Dermis blood vessel endothelial cell (primary cell): ENCODE results near the gene ZNF792. TPM values are rescaled to one million over a fixed set of nuclear protein-coding genes. Genes with fewer than 3 reads are reported as not detected.
"Not testable (repeated sequence)": the region's sequence is repeated elsewhere in the genome, so short reads cannot be mapped to it uniquely, and the experiment has no call there.

Source experiments
- DNase-seq: peaks from one replicate; pipeline ENCODE4 v3.0.0; 2010
- total RNA-seq: library from RNA; depleted of rRNA; stranded (reverse); fragments of >200 nt; gene quantifications from 2 replicates; pipeline ENCODE4 v1.2.3, GENCODE V29; 2014

ZNF792 gene
- total RNA-seq, 1 donor from 2014 or later, result 57.2 TPM

DNA sequence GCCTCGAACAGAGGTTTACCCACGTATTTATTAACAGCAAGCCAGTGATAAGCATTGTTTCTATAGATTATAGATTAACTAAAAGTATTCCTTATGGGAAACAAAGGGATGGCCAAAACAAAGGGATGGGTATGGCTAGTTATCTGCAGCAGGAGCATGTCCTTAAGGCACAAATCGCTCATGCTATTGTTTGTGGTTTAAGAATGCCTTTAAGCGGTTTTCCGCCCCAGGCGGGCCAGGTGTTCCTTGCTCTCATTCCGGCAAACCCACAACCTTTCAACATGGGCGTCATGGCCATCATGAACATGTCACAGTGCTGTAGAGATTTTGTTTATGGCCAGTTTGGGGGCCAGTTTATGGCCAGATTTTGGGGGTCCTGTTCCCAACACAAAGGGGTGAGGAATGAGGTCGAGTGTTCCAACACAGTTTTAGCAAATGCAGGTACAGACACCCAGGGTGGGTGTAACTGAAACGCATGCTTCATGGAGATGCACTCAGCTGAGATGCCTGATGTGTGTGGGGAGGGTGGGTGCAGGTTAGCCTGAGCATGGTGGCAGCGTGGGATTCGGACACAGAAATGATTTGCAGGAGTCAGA is 6.3 kb upstream of the ZNF792 start:
- not testable (repeated sequence) for DNase-seq

DNA sequence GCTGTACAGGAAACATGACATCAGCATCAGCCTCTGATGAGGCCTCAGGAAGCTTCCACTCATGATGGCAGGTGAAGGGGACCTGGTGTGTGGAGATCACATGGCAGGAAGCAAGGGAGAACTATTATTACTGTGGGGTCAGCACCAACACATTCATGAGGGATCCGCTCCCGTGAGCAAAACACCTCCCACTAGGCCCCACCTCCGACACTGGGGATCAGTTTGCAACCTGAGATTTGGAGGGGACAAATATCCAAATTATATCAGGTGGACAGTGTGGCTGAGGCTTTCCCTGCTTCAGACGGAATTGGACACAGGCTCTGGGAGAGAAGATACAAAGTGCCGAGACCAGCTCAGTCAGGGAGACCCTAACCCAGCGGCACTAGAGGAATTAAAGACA is 5.7 kb upstream of the ZNF792 start:
- no peak for DNase-seq

DNA sequence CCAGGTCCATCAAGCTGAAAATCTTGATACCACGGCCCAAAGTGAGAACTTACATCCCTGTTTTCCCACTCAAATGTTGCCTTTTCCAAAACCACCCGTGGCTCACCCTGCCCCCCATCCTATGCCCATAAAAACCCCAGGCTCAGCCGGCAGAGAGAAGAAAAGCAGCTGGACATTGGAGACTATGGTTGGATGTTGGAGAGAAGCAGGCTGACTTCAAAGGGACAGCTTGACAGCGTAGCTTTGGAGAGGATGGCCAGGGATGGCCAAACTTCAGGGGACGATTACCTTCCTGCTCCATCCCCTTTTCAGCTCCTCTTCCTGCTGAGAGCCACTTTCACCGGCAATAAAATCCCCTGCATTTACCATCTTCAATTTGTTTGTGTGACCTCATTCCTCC is 3.5 kb upstream of the ZNF792 start:
- no peak for DNase-seq

DNA sequence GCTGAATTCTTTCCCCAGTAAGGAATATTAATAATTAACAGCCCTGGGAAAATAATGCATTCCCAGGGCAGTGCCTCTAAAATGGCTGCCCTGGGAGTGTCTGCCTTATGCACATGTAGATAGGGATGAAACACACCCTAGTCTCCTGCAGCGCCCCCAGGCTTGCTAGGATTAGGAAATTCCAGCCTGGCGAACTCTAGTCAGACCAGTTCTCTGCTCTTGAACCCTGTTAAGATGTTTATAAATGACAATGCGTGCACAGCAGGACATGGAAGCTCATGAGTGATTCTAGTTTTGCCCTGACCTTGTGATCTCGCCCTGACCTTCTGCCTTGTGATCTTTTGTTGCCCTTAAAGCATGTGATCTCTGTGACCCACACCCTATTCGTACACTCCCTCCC is 1.5 kb upstream of the ZNF792 start:
- not testable (repeated sequence) for DNase-seq

DNA sequence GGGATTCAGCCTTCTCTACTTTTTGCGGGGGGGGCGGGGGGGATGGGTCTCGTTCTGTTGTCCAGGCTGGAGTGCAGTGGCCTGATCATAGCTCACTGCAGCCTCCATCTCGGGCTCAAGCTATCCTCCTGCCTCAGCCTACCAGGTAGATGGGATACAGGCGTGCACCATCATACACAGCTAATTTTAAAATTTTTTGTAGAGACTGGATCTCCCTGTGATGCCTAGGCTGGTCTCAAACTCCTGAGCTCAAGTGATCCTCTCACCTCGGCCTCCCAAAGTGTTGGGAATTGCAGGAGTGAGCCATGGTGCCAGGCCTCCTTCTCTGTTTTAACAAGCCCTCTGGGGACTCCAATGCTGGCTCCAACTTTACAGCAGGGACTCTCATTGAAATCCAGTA is 569 bp upstream of the ZNF792 start:
- DNase-seq, result no peak

DNA sequence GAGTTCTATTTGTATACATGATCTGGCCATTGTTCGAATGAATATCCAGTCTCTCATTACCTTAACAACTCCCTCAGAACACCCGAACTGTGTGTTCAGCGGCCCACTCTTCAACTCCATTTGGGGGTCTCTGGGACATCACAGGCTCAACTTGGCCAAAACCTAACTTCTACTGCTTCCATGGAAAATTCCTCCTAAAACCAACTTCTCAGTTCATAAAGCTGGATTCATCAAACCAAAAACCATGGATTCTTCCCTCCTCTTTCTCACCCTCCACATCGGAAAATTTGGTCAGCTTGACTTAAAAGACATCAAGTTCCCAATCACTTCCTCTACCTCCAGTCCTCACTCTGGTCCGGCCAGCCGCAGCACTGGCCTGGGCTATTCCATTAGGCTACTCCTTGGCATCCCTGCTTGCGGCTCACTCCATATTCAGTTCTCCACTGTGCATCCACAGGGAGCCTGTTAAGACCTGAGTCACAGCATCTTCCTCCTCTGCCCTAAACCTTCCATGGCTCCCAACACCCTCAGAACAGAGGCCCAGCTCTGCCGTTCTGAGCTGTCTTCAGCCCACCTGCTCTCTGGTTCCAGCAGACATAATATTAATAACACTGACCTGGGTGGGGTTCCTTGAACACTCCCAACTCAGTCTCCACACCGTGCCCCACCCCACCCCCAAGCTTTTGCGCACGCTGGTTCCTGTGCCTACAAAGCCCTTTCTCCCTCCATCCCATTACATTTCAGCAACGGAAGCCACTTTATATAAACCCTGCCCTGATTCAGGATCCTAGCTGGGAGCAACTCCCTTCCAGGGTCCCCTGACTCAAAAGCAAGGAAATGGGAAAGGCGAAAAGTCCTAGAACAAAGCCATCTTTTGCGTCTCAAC is 1.1 kb downstream of the ZNF792 start:
- peak; percentile 62 for DNase-seq

GRCh38 chr19:34961775-34962686 is 2.0 kb downstream of the ZNF792 start:
- peak; percentile 98 for DNase-seq

GRCh38 chr19:34960940-34961679 is 2.9 kb downstream of the ZNF792 start:
- DNase-seq, result no peak

GRCh38 chr19:34960103-34960805 is 3.8 kb downstream of the ZNF792 start:
- DNase-seq, result no peak

- DNase-seq, result no peak
These were observed 5.0 kb downstream of the ZNF792 start for GRCh38 chr19:34959021-34959420.

GRCh38 chr19:34957830-34958751 is 5.9 kb downstream of the ZNF792 start:
- DNase-seq, result no peak

GRCh38 chr19:34953092-34953491 is 10.9 kb downstream of the ZNF792 start:
- no peak for DNase-seq

GRCh38 chr19:34943861-34944573 is 20.0 kb downstream of the ZNF792 start:
- DNase-seq, result no peak

- no peak for DNase-seq
These were observed 25.1 kb downstream of the ZNF792 start for GRCh38 chr19:34938886-34939285.

DNA sequence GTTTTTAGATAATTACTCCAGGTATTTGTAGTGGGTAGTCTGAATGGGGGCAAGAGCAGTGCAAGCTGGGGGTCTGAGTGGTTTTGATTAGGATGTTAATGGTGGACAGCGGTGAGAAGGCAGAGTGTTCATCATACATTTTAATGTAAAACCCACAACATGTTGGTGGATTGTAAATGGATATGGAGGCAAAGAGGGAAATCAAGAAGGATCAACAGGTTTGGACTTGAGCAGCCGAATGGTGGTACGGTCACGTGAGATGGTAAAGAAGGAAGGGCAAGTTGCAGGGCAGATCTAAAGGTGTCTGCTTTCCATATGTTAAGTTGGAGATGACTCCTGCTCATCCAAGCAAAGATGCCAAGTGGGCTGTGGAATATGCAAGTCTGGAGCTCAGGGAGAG is 27.8 kb downstream of the ZNF792 start:
- DNase-seq, result no peak

DNA sequence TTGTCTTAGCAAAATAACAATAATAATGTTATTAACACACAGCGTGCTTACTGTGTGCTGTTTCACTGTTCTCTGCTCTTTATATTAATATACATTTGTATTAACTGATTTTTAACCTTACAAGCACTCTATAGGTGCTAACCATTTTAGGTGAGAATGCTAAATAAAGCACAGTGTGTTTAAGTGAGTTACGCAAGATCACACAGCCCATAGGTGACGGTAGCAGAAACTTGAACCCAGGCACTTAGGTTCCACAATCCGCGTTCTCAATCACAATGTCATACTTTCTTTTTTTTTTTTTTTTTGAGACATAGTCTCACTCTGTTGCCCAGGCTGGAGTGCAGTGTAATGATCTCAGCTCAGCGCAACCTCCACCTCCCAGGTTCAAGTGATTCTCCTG is 31.5 kb downstream of the ZNF792 start:
- no peak for DNase-seq

DNA sequence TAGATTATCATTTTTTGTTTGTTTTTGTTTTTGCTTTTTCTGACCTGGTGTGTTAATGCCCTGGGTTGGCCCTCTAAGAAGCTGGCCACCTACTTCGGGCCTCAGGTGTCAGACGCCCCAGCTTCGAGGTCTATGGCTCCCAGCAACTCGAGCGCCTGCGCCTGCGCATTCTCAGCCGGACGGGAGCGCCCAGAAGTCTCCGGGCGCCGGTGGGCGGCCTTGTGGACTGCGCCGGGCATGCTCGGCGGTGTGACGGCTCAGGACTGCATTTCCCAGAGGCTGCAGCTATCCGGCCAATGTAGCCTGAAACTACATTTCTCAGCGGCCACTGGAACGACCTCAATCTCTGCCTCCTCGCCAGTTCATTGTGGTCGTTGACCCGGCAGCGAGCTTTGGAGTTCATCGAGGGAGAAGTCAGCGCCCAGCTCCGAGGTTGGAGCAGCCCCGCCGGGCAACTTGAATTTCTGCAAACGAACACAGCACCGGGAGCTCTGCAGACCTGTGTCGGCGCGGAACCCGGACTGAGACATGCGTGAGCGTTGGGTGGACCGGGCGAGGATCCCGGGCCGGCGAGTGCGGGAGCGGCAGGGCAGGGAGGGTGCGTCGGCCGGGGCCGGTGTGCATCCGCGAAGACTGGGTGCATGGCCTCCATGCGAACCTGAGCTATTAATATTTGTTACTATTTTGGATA is 37.2 kb downstream of the ZNF792 start, which contains the start of gene ZNF30:
Gene ZNF30, plus strand, starts transcription at position 219 of the 691 bp plus-strand sequence. CDS start 3,045 bp downstream, outside the sequence.
- peak; percentile 94 for DNase-seq

DNA sequence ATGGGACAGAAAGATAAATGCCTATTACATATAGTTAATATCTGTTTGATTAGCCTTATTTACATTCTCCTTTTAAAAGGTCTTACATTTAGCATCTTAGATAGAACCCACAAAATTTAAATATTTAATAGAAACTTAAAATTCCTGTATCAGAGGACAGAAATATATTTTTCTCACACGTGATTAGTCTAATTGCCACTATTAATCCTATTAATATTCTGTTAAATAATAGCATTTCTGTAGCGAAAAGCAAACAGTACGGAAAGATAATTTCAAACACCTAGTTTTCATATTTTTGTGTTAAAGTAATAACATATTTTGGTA is 37.7 kb downstream of the ZNF792 start:
- DNase-seq, result no peak

GRCh38 chr19:34925278-34925855 is 38.7 kb downstream of the ZNF792 start:
- no peak for DNase-seq
